ENCODE data around the gene NARF.
A peak's percentile ranks its signal among the peaks of the same experiment; 100 is the strongest.

NARF gene

DNA sequence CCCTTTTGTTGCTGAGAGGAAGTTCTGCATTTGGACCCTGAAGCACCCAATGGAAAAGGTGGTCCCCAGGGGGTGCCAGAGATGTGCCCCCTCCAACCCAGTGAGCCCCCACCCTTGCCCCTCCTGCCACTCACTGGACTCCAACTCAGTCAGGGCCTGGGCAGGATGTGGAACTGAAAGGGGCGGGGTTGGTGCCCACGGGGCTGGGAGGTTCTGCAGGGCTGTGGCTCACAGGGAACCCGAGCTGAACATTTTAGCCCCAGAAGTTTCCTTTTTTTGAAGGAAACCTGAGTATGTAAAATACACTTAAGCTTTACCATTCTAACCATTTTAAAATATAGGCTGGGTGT, 24.4 kb upstream of the NARF start:
- no peak for DNase-seq

DNA sequence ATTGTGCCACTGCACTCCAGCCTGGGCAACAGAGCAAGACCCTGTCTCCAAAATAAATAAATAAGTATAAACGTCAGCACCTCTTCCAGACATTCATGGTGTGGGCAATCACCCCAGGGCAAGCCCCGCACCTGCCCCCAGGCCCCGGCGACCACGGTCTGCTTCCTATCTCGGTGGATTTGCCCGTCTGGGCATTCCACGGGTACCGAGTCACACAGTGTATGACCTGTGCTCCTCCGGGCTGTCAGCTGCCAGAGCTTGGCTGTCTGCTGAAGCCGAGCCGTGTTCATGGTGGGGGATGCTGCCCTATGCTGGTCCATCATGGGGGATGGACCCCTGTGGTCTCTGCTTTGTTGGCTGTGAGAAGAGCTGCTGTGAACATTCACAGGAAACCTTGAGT, 23.4 kb upstream of the NARF start:
- no peak for DNase-seq

DNA sequence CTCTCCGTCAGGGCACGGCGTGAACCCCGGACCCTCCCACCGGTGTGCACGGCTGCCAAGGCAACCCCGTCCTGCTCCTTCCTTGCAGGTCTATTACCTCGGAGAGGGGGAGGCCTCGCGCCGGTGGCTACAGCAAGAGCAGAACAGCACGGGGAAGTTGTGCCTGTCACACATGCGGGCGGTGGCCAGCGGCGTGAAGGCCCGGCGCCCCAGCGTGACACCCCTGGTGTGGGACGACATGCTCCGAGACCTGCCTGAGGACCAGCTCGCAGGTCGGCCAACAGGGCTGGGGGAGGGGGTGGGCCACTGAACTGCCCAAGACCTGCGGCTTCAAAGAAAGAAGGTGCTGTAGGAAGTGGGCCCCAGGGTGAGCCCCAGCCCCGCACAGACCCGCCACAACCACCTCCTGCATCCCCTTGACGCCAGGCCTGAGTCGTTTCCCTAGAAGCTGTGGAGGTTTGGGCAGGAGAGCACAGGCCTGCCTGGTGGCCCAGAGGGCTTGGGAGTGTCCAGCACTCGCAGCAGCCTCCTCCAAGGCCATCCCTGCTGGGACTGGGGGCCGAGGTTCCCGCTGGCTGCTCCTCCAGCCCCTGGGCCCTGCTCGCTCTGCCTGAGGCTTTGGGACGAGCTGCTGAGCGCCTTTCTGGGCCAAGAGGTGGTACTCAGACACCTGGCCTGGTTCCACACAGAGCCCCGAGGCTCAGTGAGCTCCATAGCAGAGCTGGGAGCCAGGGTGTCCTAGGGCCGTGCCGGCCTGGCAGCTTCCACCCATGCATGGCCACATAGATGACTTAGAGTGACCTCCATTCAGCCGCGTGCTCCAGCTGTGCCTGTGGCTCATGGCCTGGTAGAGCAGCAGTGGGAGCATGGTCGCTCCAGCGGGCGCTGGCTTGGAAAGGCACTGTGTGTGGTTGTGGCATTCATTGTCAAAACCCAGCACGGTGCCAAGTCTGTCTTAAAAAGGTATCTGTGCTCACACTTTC, 22.6 kb upstream of the NARF start:
- no peak for DNase-seq

DNA sequence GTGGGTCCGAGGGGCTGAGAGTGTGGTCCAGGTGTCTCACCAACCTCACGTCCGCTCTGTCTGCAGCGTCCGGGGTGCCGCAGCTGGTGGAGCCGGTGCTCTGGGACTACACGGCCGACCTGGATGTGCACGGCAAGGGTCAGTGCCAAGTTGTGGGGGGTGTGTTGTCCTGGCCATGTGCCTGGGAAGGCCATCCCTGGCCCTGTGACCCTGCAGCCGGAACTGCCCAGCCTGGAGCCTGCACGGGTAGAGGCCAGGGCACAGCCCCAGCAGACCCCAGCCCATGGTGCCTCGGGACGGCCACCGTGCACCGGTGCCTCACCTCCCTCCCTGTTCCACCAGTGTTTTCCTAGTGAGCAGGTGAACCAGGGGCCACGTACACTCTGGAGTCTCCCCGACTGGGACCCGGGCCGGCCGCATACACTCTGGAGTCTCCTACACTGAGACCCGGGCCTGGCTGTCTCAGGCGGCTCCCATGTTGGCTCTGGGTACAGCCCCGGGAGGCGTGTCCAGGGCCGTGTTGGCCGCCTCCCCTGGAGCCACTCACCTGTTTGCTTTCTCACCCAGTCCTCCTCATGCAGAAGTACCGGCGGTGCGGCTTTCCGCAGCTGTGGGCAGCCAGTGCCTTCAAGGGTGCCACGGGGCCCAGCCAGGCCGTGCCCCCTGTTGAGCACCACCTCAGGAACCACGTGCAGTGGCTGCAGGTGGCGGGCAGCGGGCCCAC, 21.8 kb upstream of the NARF start:
- DNase-seq = no peak

DNA sequence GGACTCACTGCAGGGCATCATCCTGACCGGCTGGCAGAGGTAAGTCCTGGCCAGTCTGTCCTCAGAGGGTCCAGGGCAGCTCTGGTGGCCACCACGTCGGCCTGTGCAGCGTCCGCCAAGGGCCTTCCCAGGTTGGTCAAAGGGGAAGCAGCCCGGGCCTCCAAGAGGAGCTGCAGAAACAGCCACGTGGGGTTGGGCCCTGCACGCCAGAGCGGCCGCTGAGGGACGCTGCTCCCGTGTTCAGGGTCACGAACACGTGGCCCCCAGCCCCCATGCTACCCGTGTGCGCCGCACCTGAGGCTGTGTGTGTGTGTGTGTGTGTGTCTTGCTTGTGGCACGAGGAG, 21.2 kb upstream of the NARF start:
- DNase-seq = no peak

DNA sequence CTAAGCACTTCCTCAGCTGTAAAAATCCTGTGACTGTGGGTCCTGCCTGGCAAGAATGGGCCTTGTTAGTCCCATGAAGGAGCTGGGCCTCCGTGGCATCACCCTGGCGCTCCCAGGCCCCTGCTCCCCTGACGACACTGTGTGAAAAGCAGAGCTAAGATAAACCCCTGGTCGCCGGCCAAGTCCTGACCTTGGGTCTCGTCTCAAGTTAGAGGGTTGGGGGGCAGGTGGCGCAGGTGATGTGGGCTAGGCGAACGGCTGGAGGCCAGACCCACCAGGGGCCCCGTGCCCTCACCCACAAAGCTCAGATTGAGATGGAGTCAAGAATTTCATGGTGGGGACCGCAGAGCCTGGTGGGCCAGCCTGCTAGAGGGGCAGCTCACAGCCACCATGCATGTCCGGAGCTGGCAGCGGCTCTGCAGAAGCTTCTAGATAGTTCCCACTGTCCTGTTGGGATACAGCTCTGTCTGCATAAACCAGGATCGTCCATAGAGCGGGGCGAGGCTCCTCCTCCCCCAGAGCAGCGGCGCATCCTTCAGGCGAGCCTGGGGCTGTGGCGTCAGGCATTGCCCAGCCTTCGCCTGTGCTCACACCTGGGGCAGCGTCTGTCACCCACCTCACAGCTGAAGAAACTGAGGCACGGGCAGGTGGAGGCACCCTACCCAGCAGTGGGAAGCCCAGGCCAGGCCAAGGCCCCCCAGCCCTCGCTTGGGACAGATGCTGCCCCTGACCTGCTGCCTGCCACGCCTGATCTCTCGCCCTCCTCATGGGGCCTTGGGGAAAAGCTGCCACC, 19.9 kb upstream of the NARF start:
- no peak for DNase-seq

DNA sequence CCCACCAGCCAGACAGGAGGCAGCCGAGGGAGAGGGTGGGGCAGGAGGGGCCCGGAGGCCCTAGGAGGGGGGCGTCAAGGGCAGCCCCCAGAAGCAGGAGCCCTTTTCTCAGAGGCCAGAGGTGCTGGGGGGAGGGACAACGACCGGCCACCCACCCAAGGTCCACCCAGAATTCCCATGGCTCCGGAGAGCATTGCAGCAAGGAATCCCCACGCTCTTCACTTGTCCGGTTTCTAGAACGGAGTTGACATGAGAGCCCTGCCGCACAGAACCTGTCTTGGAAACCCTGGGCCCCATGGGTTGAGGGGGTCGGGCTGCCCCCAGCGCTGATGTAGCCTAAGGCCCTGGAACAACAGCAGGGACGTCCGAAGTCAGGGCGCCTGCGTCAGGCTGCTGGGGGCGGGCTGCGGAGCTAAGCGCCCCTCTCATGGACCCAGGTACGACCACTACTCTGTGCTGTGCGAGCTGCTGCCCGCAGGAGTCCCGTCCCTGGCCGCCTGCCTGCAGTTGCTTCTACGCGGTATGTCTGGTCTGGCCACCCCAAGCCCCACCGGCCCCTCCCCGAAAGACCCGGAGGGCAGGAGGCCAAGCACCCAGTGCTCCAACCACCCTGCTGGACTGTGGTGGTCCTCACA, 19.2 kb upstream of the NARF start:
- no peak for DNase-seq

DNA sequence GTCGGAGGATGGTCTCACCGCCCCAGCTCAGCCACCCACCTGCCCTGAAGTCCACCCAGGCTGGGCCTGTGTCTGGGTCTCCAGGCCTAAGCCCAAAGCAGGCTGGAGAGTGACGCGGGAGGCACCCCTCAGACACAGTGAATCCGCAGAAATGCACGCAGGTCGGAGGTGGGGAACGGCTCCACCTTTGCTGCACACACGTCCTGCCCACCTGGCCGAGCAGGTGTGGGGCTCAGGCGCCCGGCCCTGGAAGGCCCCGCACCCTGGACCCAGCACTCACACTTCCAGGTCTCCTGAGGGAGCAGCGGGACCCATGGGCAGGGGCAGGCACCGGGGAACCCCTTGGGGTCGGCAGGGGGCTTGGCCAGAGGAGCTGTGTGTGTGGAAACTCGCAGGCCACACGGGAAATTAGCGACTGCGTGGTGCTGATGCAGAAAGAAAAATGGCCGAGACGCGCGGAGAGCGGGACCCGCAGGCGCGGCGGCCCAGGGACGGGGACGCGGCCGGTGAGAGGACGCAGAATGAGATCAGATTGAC, 18.6 kb upstream of the NARF start:
- DNase-seq = no peak

DNA sequence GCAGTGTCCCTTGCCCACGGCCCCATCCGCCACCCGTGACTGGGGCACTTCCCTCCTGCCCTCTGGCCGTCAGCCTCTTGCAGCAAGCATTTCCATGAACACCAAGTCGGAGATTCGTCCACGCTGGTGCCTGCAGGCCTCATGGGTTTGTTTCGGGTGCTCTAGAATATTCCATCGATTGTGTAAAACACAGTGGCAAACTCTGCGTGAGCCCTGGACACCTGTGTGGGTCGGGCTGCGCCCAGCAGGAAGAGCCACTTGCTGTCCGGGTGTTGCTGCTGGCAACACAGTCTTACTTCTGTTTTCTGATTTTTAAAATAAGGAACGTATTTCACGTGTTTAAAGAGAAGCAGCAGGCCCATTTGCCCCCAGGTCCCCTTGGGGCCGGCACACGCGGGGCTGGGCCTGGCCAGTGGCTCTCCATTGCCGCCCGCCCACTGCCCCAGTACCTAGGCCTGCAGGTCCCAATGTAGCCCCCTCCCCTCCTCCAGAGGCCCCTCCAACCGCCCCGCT, 18.0 kb upstream of the NARF start:
- peak; percentile 53 for DNase-seq

DNA sequence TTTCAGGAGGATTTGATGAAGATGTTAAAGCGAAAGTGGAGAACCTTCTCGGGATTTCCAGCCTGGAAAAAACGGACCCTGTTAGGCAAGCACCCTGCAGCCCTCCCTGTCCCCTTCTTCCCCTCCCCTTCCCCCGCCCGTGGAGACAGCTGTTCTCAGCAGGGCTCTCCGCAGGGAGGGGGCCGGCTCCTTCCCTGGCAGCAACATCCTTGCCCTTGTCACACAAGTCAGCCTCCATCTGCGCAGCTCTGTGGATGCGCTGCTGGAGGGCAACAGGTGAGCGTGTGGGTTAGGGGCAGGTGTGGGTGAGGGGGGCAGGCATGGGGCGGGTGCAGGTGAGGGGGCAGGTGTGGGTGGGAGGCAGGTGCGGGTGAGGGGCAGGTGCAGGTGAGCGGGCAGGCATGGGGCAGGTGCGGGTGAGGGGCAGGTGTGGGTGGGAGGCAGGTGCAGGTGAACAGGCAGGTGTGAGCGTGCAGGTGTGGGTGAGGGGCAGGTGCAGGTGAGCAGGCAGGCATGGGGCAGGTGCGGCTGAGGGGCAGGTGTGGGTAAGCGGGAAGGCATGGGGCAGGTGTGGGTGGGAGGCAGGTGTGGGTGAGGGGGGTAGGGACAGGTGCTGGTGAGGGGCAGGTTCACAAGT, 17.4 kb upstream of the NARF start:
- peak; percentile 60 for DNase-seq

DNA sequence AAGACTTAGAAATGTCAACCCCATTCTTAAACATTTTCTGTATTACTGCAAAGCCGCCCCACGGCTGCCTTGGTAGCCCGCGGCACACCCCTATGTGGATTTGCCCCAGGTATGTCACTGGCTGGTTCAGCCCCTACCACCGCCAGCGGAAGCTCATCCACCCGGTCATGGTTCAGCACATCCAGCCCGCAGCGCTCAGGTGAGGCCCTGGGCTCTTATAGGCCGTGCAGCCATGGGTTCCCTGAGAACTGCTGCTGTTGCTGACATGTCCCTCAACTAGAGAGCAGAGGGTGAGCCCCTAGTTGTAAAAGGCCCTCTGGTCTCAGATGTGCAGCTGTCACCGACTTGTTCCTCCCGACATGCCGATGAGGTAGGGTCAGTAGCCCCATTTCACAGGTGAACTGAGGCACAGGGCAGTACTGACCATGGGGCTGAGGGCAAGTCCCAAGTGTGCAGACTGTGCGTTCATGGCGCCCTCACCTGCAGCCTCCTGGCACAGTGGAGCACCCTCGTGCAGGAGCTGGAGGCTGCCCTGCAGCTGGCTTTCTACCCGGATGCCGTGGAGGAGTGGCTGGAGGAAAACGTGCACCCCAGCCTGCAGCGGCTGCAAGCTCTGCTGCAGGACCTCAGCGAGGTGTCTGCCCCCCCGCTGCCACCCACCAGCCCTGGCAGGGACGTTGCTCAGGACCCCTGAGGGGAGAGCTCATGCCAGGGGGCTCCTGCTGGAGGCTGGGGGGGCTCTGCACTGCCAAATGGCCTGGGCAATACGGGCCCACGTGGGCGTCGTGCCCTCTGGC, 16.7 kb upstream of the NARF start:
- no peak for DNase-seq

DNA sequence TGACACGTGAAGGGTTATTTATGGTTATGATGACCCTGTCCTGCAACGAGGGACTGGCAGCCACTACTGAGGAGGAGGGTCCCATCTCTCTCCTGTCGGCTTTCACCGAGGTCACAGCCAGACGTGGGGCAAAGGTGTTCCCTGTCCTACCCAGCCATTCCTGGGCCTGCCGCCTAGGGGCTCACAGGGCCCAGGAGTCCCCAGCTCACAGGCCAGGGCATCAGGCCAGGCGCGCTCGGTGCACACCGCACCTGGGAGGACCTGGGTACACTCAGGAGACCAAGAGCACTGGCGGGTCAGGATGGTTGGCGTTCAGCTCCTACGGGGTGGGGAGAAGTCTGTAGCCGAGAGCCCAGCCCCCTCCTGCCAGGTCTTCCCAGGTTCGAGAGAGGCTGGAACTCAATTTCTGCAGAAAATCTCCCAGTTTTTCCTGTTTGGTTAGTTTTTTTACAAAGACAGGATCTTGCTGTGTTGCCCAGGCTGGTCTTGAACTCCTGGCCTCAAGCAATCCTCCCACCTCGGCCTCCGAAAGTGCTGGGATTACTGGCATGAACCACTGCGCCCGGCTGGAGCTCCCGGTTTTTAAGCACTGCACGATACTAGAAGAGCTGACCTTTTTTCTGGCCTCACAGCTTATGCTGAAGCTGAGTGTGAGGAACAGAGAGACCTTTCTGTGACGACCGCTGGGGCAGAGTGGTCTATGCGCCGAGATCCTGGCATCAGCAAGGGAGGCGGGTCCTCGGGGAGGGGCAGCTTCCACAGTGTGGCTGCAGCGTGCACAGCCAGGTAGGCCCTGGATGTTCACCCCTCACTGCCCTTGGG, 15.7 kb upstream of the NARF start:
- DNase-seq = no peak

DNA sequence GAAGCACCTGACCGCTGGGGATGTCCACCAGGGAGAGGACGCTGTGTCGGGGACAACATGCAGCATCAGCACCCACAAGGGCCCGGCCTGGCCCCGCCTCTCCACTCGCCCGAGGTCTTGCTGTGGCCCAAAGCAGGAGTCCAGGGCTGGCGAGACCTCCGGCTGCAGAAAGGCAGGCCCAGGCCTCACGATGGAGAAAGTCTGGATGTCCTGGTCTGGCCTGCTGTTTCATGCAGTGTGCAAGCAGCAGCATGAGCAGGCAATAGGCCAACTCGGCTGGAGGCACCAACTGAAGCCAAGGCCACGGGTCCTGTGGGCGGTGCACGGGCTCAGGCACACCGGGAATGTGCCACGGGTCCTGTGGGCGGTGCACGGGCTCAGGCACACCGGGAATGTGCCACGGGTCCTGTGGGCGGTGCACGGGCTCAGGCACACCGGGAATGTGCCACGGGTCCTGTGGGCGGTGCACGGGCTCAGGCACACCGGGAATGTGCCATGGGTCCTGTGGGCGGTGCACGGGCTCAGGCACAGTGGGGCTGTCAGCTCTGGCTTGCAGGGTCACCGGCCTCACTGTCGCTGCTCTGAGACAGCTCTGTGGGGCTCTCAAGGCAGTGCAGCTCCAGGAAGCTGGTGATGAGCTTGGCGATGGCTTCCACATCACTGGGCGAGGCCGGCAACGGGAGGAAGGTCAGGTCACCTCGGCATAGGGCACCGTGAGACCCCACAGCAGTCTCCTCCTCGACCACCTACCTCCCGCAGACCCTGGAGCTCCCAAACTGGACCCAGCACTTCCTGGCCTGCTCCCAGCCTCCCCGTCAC, 14.9 kb upstream of the NARF start:
- DNase-seq = no peak

DNA sequence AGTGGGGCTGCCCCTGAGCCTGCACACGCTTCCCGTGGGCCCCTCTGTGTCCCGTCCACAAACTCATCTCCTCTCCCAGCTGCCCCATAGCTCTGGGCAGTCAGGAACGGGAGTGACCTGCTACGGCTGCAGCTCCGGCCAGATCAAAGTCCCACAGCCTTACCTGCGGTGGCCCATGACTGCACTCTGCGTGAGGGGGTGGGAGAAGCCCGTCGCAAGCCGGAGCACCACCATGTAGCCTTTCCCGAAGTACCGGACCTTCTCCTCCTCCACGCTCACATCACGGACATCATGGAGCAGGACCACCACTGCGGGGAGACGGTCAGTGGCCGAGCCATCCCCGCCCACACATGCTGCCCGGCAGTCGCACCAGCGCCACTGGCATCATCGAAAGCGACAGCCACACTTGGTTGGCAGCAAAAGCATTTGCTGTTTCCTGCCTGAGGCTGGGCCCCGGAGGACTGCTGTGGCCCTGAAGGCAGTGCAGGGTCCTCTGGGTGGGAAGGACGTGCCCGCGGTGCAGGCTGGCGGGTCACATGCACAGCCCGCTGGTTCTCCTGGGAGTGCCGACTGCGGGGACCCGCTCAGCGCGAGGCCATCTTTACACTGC, 14.2 kb upstream of the NARF start:
- no peak for DNase-seq

DNA sequence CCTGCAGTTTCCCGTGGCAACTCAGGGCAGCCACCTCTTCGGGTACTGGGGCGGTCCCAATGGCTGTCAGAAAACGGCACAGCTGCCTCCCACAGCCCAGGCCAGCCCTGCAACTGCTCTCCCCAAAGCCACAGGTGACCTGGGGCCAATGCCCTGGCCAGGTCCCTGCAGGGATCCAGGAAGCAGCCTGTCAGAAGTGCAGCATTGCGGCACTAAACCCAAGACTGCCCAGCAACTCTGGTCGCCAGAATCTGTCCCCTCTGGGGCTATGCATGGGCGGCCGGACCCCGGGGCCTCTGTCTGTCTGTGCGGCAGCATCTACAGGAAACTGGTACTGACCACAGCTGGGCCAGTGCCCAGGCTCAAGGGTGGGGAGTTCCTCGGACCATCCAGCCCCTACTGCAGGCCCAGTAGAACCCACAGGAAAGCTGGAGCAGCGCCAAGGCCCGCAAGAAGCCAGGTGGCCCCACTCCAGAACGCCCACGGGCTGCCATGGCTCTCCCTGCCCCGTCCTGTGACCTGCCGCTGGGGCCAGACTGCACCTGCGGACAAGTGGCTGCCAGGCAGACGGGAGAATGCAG, 13.5 kb upstream of the NARF start:
- no peak for DNase-seq

DNA sequence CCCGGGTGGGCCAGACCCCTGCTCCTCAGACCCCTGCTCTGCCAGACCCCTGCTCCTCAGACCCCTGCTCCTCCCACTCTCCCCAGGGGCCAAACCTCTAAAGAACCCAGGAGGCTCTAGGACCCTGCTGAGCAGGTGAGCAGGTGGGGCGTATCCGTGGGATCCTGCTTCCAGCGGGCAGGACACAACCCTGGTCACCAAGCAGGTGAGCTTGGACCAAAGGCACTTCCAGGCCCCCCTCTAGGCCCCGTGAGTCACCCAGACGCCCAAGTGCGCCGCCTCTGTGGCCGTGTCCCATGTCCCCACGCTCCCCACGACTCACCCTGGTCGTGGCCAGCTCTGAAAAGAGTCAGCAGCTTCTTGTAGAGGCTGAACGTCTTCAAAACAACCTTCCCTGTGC, 13.0 kb upstream of the NARF start:
- no peak for DNase-seq

DNA sequence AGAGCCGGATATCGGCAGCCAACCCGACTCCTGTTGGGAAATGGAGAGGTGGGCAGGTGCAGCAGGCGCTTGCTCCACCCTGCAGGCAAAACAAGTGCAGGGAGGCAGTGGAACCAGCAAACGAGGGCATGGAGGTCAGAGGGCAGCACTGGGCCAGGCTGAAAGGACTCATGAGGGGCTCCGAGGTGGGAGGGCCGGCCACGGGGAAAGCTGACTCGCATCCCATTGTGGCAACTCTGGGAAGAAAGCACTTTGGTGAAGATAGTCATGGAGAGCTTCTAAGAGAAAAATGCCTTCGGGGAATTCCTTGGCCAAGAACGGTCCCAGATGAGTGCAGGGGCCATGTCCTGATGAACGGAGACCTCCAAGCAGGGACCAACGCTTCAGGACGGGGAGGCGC, 12.4 kb upstream of the NARF start:
- no peak for DNase-seq

DNA sequence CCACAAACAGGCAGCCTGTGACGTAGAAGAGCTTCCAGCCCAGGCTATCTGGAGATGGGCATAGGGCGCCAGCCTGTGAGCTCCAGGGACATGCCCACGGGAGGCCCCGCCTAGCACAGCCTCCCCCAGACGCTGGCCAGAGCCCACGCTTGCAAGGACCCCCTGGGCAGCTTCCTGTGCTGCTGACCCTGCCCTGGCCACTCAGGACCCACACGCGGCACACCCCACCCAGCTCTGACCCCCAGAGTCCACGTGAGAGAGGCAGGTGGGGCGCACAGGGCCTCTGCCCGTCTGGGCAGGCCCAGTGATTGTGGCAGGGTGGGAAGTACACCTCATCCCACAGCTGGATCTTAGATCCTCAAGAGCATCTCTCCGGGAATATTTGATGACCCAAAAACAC, 11.9 kb upstream of the NARF start:
- no peak for DNase-seq

DNA sequence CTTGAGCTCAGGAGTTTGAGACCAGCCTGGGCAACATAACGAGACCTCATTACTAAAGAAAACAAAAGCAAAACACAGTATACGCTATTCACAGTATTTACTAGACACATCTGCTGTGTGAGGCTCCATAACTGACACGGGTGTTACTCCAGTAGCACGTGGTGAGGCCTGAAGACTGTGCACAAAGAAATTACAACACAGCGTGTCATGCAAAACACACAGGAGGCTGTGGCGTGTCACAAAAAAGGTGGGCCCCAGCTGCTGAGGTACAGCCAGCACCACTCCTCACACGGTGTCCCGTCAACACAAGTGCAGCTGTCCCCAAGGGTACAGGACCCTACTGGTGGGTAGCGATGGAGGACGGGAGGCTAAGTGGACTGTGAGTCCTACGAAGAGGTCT, 10.7 kb upstream of the NARF start:
- DNase-seq = no peak
